ENCODE data around the gene CACNA1G.

DNA sequence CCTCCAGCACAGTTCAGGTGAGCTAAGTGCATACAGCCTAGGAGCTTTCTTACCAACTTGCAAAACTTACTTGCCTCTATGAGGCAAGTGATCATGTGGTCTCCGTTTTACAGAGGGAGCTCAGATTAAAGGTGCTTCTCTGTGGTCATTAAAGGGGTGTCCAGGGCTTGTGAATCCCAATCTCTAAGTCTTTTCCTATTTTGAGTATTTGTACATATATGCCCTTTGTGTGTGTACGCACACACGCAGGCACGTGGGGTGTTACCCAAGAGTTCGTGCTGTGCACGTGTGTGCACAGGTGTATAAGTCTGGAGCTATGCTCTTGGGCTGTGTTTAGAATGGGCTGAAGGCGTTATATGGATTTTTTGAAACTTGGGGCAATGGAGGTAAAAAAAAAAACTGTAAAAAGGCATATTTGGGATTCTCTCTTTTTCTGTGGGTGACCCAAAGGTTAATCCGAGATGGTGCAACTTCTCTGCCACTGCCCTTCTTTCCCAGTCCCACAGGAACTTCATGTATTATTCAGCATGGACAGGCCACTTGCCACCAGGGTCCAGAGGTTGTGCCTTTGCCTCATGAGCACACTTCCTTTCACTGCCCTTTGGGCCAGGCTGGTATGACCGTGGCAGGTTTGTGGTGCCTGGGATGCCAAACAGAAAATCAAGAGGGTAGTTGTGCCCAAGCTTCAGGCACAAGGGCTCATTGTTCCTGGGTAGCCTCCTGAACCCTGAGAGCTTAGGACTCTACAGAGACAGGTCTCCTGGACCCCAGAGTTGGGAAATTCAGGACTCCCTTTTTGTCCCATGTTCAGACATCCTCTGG, 75.7 kb downstream of the CACNA1G start:
- TF ChIP-seq TAF1 (IDR thresholded peaks at IDR 0.05; ENCODE audit: low read depth), result no peak
- TF ChIP-seq, protein P1, sequence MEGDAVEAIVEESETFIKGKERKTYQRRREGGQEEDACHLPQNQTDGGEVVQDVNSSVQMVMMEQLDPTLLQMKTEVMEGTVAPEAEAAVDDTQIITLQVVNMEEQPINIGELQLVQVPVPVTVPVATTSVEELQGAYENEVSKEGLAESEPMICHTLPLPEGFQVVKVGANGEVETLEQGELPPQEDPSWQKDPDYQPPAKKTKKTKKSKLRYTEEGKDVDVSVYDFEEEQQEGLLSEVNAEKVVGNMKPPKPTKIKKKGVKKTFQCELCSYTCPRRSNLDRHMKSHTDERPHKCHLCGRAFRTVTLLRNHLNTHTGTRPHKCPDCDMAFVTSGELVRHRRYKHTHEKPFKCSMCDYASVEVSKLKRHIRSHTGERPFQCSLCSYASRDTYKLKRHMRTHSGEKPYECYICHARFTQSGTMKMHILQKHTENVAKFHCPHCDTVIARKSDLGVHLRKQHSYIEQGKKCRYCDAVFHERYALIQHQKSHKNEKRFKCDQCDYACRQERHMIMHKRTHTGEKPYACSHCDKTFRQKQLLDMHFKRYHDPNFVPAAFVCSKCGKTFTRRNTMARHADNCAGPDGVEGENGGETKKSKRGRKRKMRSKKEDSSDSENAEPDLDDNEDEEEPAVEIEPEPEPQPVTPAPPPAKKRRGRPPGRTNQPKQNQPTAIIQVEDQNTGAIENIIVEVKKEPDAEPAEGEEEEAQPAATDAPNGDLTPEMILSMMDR (IDR thresholded peaks at IDR 0.05; ENCODE audit: poor library complexity, severe bottlenecking), result no peak
- TF ChIP-seq EP300 (conservative IDR thresholded peaks at IDR 0.05; ENCODE audit: poor library complexity, severe bottlenecking), result no peak
- no peak for TF ChIP-seq RAD21 (conservative IDR thresholded peaks at IDR 0.05)
- TF ChIP-seq POLR2AphosphoS5 (IDR thresholded peaks at IDR 0.05), result no peak
- TF ChIP-seq, protein P2, sequence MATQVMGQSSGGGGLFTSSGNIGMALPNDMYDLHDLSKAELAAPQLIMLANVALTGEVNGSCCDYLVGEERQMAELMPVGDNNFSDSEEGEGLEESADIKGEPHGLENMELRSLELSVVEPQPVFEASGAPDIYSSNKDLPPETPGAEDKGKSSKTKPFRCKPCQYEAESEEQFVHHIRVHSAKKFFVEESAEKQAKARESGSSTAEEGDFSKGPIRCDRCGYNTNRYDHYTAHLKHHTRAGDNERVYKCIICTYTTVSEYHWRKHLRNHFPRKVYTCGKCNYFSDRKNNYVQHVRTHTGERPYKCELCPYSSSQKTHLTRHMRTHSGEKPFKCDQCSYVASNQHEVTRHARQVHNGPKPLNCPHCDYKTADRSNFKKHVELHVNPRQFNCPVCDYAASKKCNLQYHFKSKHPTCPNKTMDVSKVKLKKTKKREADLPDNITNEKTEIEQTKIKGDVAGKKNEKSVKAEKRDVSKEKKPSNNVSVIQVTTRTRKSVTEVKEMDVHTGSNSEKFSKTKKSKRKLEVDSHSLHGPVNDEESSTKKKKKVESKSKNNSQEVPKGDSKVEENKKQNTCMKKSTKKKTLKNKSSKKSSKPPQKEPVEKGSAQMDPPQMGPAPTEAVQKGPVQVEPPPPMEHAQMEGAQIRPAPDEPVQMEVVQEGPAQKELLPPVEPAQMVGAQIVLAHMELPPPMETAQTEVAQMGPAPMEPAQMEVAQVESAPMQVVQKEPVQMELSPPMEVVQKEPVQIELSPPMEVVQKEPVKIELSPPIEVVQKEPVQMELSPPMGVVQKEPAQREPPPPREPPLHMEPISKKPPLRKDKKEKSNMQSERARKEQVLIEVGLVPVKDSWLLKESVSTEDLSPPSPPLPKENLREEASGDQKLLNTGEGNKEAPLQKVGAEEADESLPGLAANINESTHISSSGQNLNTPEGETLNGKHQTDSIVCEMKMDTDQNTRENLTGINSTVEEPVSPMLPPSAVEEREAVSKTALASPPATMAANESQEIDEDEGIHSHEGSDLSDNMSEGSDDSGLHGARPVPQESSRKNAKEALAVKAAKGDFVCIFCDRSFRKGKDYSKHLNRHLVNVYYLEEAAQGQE (IDR thresholded peaks at IDR 0.05; ENCODE audit: borderline replicate concordance), result no peak

Measured in neural cell (in vitro differentiated cells).